Parathyroid adenoma (tissue), 2 donors: ENCODE measurements around the gene NID2.

Experiments
- H2AFZ ChIP-seq: fragments of 300-600 bp; sonication (generic); one replicate; pipeline ENCODE4 v1.7.0; 2017; ENCODE audit warnings: antibody characterized with exemption, mild to moderate bottlenecking
- H3K27ac ChIP-seq: fragments of 300-600 bp; sonication (generic); one replicate; pipeline ENCODE4 v1.7.0; 2017
- H3K27me3 ChIP-seq: fragments of 300-600 bp; sonication (generic); one replicate; pipeline ENCODE4 v1.7.0; 2017; ENCODE audit warnings: low read length; ENCODE audit not compliant: control insufficient read depth, insufficient read depth
- H3K36me3 ChIP-seq: fragments of 300-600 bp; sonication (generic); one replicate; pipeline ENCODE4 v1.7.0; 2017; ENCODE audit warnings: low read length; ENCODE audit not compliant: control insufficient read depth, insufficient read depth
- H3K4me1 ChIP-seq: fragments of 300-600 bp; sonication (generic); one replicate; pipeline ENCODE4 v1.7.0; 2017; ENCODE audit warnings: control low read depth
- H3K4me2 ChIP-seq: fragments of 300-600 bp; sonication (generic); one replicate; pipeline ENCODE4 v1.7.0; 2017; ENCODE audit warnings: low read length
- H3K4me3 ChIP-seq: fragments of 300-600 bp; sonication (generic); one replicate; pipeline ENCODE4 v1.7.0; 2017; ENCODE audit warnings: low read depth, low read length
- H3K79me2 ChIP-seq: fragments of 300-600 bp; sonication (generic); one replicate; pipeline ENCODE4 v1.7.0; 2017; ENCODE audit warnings: control low read depth
- H3K9ac ChIP-seq: fragments of 300-600 bp; sonication (generic); one replicate; pipeline ENCODE4 v1.7.0; 2017; ENCODE audit warnings: mild to moderate bottlenecking
- H3K9me3 ChIP-seq: fragments of 300-600 bp; sonication (generic); one replicate; pipeline ENCODE4 v1.7.0; 2017; ENCODE audit warnings: low read length; ENCODE audit not compliant: control insufficient read depth
- CTCF ChIP-seq: fragments of 300-600 bp; sonication (generic); IDR thresholded peaks from one replicate; pipeline ENCODE4 v1.7.0; 2017; ENCODE audit warnings: antibody characterized with exemption, mild to moderate bottlenecking
- donor health status: primary hyperparathyroidism.

NID2 gene

GRCh38 chr14:52068615-52069306 is at the start of gene NID2:
TSS of gene NID2 (minus strand) at chr14:52069059. CDS start at chr14:52068994, 65 bp downstream.
- H3K4me3 ChIP-seq: peak within 1 kb of the TSS; percentile 65
- H3K27ac ChIP-seq: peak within 1 kb of the TSS; percentile 55
- TF ChIP-seq CTCF: no peak
- peaks cover 32% of the 10 kb centered on the region for H3K4me1 ChIP-seq
- peak within 1 kb of the TSS; percentile 91 for H3K4me2 ChIP-seq
- peak within 1 kb of the TSS; percentile 91 for H2AFZ ChIP-seq
- H3K9me3 ChIP-seq: no peaks in the 10 kb centered on the region
- H3K79me2 ChIP-seq: peaks cover 2% of the 10 kb centered on the region
- no peaks in the 10 kb centered on the region for H3K36me3 ChIP-seq
- no peak within 1 kb of the TSS for H3K9ac ChIP-seq
- H3K27me3 ChIP-seq: no peaks in the 10 kb centered on the region

DNA sequence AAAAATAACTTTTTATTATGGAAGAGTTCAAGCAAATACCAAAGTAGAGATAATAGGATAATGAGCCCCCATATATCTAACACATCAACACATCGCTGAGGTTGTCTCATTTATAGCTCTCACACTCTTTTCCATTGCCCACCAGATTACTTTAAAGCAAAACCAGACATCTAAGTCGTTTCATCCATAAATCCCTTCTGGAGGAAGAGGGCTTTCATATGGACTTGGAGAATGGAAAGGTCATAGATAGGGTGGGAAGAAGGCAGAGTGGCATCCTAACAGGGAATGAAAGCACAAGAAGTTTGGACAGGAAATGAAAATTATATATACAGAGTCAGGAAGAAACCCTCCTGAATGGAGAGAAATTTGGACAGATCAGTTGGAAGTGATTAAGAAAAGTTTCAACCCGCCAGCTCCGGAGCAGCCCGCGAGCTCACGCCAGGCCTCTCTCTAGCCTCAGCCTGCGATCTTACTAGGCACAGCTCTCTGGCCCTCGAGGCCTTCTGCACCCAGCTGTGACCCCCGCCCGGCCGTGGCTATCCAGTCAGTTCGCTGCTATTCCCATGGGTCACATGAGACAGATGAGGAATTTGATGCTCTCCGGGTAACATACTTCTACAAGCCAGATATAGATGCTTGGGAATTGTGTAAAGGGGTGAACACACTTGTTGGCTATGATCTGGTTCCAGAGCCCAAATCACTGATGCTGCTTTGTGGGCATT is 48.4 kb upstream of the NID2 start:
- no peaks in the 10 kb centered on the region for H3K36me3 ChIP-seq
- TF ChIP-seq CTCF: no peak
- no peak overlapping the region for H3K27ac ChIP-seq
- no peak overlapping the region for H3K4me2 ChIP-seq
- no peaks in the 10 kb centered on the region for H3K9me3 ChIP-seq
- no peak overlapping the region for H3K4me3 ChIP-seq
- no peak overlapping the region for H2AFZ ChIP-seq
- no peaks in the 10 kb centered on the region for H3K27me3 ChIP-seq
- no peak overlapping the region for H3K9ac ChIP-seq
- H3K79me2 ChIP-seq: no peaks in the 10 kb centered on the region
- no peaks in the 10 kb centered on the region for H3K4me1 ChIP-seq

GRCh38 chr14:52115286-52115685 is 46.4 kb upstream of the NID2 start:
- Histone ChIP-seq H3K4me1 (no peaks in the 10 kb centered on the region), H3K4me2 (no peak overlapping the region), H2AFZ (no peak overlapping the region), H3K79me2 (no peaks in the 10 kb centered on the region), H3K9ac (no peak overlapping the region), H3K9me3 (no peaks in the 10 kb centered on the region), H3K36me3 (no peaks in the 10 kb centered on the region), H3K27me3 (no peaks in the 10 kb centered on the region), H3K4me3 (no peak overlapping the region), H3K27ac (no peak overlapping the region)
- no peak for TF ChIP-seq CTCF

GRCh38 chr14:52112336-52113018 is 43.6 kb upstream of the NID2 start:
- Histone ChIP-seq H3K4me3 (no peak overlapping the region), H2AFZ (no peak overlapping the region), H3K4me2 (no peak overlapping the region)

More at GRCh38 chr14:52112336-52113018, 43.6 kb upstream of the NID2 start:
- H3K27me3 ChIP-seq: no peaks in the 10 kb centered on the region
- no peak for TF ChIP-seq CTCF
- no peaks in the 10 kb centered on the region for H3K79me2 ChIP-seq
- H3K9ac ChIP-seq: no peak overlapping the region
- H3K4me1 ChIP-seq: no peaks in the 10 kb centered on the region
- no peaks in the 10 kb centered on the region for H3K36me3 ChIP-seq
- no peaks in the 10 kb centered on the region for H3K9me3 ChIP-seq
- H3K27ac ChIP-seq: no peak overlapping the region
